H1 (cell line): ENCODE results near the gene RAD51B. TPM values are rescaled to one million over a fixed set of nuclear protein-coding genes. Genes with fewer than 3 reads are reported as not detected.

Source experiments
- CTCF ChIA-PET: fragments of 300-600 bp; sonication (Branson Sonifier 250); formaldehyde crosslinking; loops from one replicate; lab custom pipeline; 2021; ENCODE audit not compliant: partially characterized antibody; lab: Charles Lee
- POLR2A ChIA-PET: fragments of 300-600 bp; sonication (Branson Sonifier 250); formaldehyde crosslinking; loops from one replicate; lab custom pipeline; 2021; ENCODE audit warnings: inconsistent platforms; ENCODE audit not compliant: partially characterized antibody; lab: Charles Lee
- DNase-seq, 2 experiments: peaks; one replicate each; pipeline versions ENCODE4 v3.0.0 to v3.0.0-alpha.2; 2010 to 2022; ENCODE audit warnings: low spot score in 2 of 2, low read depth in 1 of 2, mixed read lengths in 1 of 2
- FAIRE-seq: peaks from 2 replicates; lab custom pipeline; 2011; peaks lifted over from hg19 to GRCh38; lab: Jason Lieb, UNC
- H2AFZ ChIP-seq: 2 replicates; pipeline ENCODE4 v1.8.1; 2012; ENCODE audit warnings: low read length, inconsistent platforms
- H2AK5ac ChIP-seq: 2 replicates; pipeline ENCODE4 v1.6.1; 2013; ENCODE audit warnings: low read depth, low read length
- H2BK120ac ChIP-seq: replicated peaks from 2 replicates; pipeline ENCODE3; 2013; ENCODE audit warnings: low read depth, low read length, inconsistent platforms
- H2BK12ac ChIP-seq: 2 replicates; pipeline ENCODE4 v1.6.1; 2013; ENCODE audit warnings: low read depth, low read length
- H2BK15ac ChIP-seq: 2 replicates; pipeline ENCODE4 v1.6.1; 2013; ENCODE audit warnings: low read length
- H2BK20ac ChIP-seq: 2 replicates; pipeline ENCODE4 v1.6.1; 2013; ENCODE audit warnings: low read length
- H2BK5ac ChIP-seq: 2 replicates; pipeline ENCODE4 v1.6.1; 2013; ENCODE audit warnings: low read depth, low read length
- H3K14ac ChIP-seq: 2 replicates; pipeline ENCODE4 v1.6.1; 2013; ENCODE audit warnings: inconsistent platforms; ENCODE audit not compliant: insufficient read length
- H3K18ac ChIP-seq: 2 replicates; pipeline ENCODE4 v1.6.1; 2013; ENCODE audit warnings: low read length; ENCODE audit errors: extremely low read depth
- H3K23ac ChIP-seq: 2 replicates; pipeline ENCODE4 v1.6.1; 2013; ENCODE audit warnings: inconsistent platforms; ENCODE audit not compliant: insufficient read length
- H3K23me2 ChIP-seq: 2 replicates; pipeline ENCODE4 v1.6.1; 2013; ENCODE audit warnings: low read depth, low read length
- H3K27ac ChIP-seq: 2 replicates; pipeline ENCODE4 v1.6.1; 2011; ENCODE audit warnings: low read depth, low read length, inconsistent platforms
- H3K27me3 ChIP-seq, 4 experiments: replicated peaks in 1 of 4; 1 replicate in 1 of 4; 2 replicates in 3 of 4; pipeline versions ENCODE4 v1.6.1 to v1.8.1; 2011 to 2013; ENCODE audit warnings: low read length in 3 of 4, mild to moderate bottlenecking in 3 of 4, inconsistent platforms in 2 of 4, mixed read lengths in 2 of 4, moderate library complexity in 1 of 4; ENCODE audit not compliant: control insufficient read depth in 3 of 4, insufficient read depth in 3 of 4; ENCODE audit errors: extremely low read depth in 1 of 4
- H3K36me3 ChIP-seq, 4 experiments: 2 replicates each; pipeline versions ENCODE4 v1.6.1 to v1.8.1; 2011 to 2013; ENCODE audit warnings: mild to moderate bottlenecking in 4 of 4, low read length in 3 of 4, moderate library complexity in 2 of 4, control low read depth in 1 of 4, inconsistent platforms in 1 of 4; ENCODE audit not compliant: insufficient read depth in 4 of 4, control insufficient read depth in 2 of 4
- H3K4ac ChIP-seq: replicated peaks from 2 replicates; pipeline ENCODE3; 2013; ENCODE audit warnings: low read length, low read depth, mixed read lengths, inconsistent platforms; ENCODE audit not compliant: insufficient read length
- H3K4me1 ChIP-seq, 4 experiments: replicated peaks in 1 of 4; 1 replicate in 1 of 4; 2 replicates in 3 of 4; pipeline versions ENCODE4 v1.6.1 to v1.8.1; 2011 to 2013; ENCODE audit warnings: low read length in 3 of 4, inconsistent platforms in 2 of 4, mixed read lengths in 1 of 4; ENCODE audit not compliant: insufficient read depth in 4 of 4, control insufficient read depth in 3 of 4
- H3K4me2 ChIP-seq, 2 experiments: 2 replicates each; pipeline versions ENCODE4 v1.6.1 to v1.8.1; 2011 to 2013; ENCODE audit warnings: low read depth in 2 of 2, low read length in 2 of 2, control low read depth in 1 of 2, inconsistent platforms in 1 of 2, mild to moderate bottlenecking in 1 of 2; ENCODE audit not compliant: insufficient read depth in 1 of 2
- H3K4me3 ChIP-seq, 4 experiments: fragments of 200-600, 300-600 bp in 1 of 4; sonication (generic), shearing (Covaris generic), sonication (Bioruptor Twin) in 1 of 4; 2 replicates each; pipeline versions ENCODE4 v1.5.1 to v1.8.1; 2011 to 2016; ENCODE audit warnings: low read length in 4 of 4, low read depth in 3 of 4, control low read depth in 2 of 4, inconsistent platforms in 2 of 4, mild to moderate bottlenecking in 2 of 4, mixed read lengths in 1 of 4, moderate library complexity in 1 of 4; ENCODE audit not compliant: insufficient read depth in 2 of 4; ENCODE audit errors: extremely low read depth in 1 of 4
- H3K56ac ChIP-seq: replicated peaks from 2 replicates; pipeline ENCODE3; 2013; ENCODE audit warnings: low read depth, mild to moderate bottlenecking, mixed read lengths, low read length, inconsistent platforms; ENCODE audit not compliant: insufficient read length
- H3K79me1 ChIP-seq: 2 replicates; pipeline ENCODE4 v1.6.1; 2013; ENCODE audit warnings: low read depth, low read length, control low read depth
- H3K79me2 ChIP-seq, 2 experiments: 2 replicates each; pipeline versions ENCODE4 v1.6.1 to v1.8.1; 2012 to 2013; ENCODE audit warnings: low read length in 2 of 2, mild to moderate bottlenecking in 2 of 2, inconsistent platforms in 1 of 2; ENCODE audit not compliant: insufficient read depth in 2 of 2, control insufficient read depth in 1 of 2
- H3K9ac ChIP-seq, 4 experiments: replicated peaks in 1 of 4; 1 replicate in 1 of 4; 2 replicates in 3 of 4; pipeline versions ENCODE4 v1.6.1 to v1.8.1; 2011 to 2013; ENCODE audit warnings: low read depth in 3 of 4, low read length in 3 of 4, control low read depth in 2 of 4, mild to moderate bottlenecking in 2 of 4, moderate library complexity in 2 of 4, inconsistent platforms in 1 of 4; ENCODE audit errors: extremely low read depth in 1 of 4
- H3K9me3 ChIP-seq, 2 experiments: 2 replicates each; pipeline versions ENCODE4 v1.6.1 to v1.8.1; 2012 to 2013; ENCODE audit warnings: mild to moderate bottlenecking in 2 of 2, moderate library complexity in 2 of 2, control low read depth in 1 of 2, inconsistent platforms in 1 of 2, low read depth in 1 of 2, low read length in 1 of 2, mixed read lengths in 1 of 2; ENCODE audit not compliant: insufficient read depth in 2 of 2
- H4K20me1 ChIP-seq, 2 experiments: replicated peaks in 1 of 2; 2 replicates each; pipeline versions ENCODE3 to v1.8.1; 2011 to 2013; ENCODE audit warnings: inconsistent platforms in 2 of 2, low read length in 2 of 2, mild to moderate bottlenecking in 1 of 2; ENCODE audit not compliant: insufficient read depth in 2 of 2, control insufficient read depth in 1 of 2
- H4K5ac ChIP-seq: 2 replicates; pipeline ENCODE4 v1.6.1; 2013; ENCODE audit warnings: low read length, low read depth, mixed read lengths, inconsistent platforms; ENCODE audit not compliant: insufficient read length
- H4K8ac ChIP-seq: 2 replicates; pipeline ENCODE4 v1.8.0; 2013; ENCODE audit warnings: mild to moderate bottlenecking, moderate library complexity, low read length, inconsistent platforms; ENCODE audit not compliant: insufficient read depth; ENCODE audit errors: extremely low read depth
- H4K91ac ChIP-seq: replicated peaks from 2 replicates; pipeline ENCODE3; 2013; ENCODE audit warnings: low read length, mixed read lengths, inconsistent platforms; ENCODE audit not compliant: insufficient read length
- BCL11A ChIP-seq, 2 experiments: IDR thresholded peaks; one replicate each; pipeline ENCODE4 v1.6.1; 2011; ENCODE audit warnings: low read depth in 2 of 2, low read length in 2 of 2, mild to moderate bottlenecking in 2 of 2
- BRCA1 ChIP-seq: IDR thresholded peaks from 2 replicates; pipeline ENCODE4 v1.6.1; 2012; ENCODE audit warnings: low read depth, low read length, improper control_type of control experiment
- CHD1 ChIP-seq: IDR thresholded peaks from 2 replicates; pipeline ENCODE4 v1.6.1; 2012; ENCODE audit warnings: low read depth, low read length, improper control_type of control experiment
- CREB1 ChIP-seq: IDR thresholded peaks from 2 replicates; pipeline ENCODE4 v1.6.1; 2012; ENCODE audit warnings: inconsistent platforms
- JUND ChIP-seq: IDR thresholded peaks from 2 replicates; pipeline ENCODE4 v1.6.1; 2011; ENCODE audit warnings: mild to moderate bottlenecking, improper control_type of control experiment, low read length
- RAD21 ChIP-seq, 2 experiments: IDR thresholded peaks in 1 of 2; conservative IDR thresholded peaks in 1 of 2; 2 replicates each; pipeline ENCODE4 v1.6.1; 2011; ENCODE audit warnings: low read depth in 2 of 2, low read length in 2 of 2, improper control_type of control experiment in 1 of 2, inconsistent platforms in 1 of 2, mild to moderate bottlenecking in 1 of 2, moderate library complexity in 1 of 2
- RBBP5 ChIP-seq: IDR thresholded peaks from 2 replicates; pipeline ENCODE4 v1.7.1; 2012; ENCODE audit warnings: low read depth, mild to moderate bottlenecking, inconsistent platforms, low read length, moderate library complexity, borderline replicate concordance
- SIN3A ChIP-seq, 2 experiments: IDR thresholded peaks in 1 of 2; conservative IDR thresholded peaks in 1 of 2; 2 replicates each; pipeline ENCODE4 v1.6.1; 2011 to 2012; ENCODE audit warnings: low read length in 2 of 2, improper control_type of control experiment in 1 of 2, low read depth in 1 of 2, mild to moderate bottlenecking in 1 of 2
- SRF ChIP-seq: IDR thresholded peaks from 2 replicates; pipeline ENCODE4 v1.6.1; 2011; ENCODE audit warnings: mild to moderate bottlenecking, low read depth, low read length, moderate library complexity
- TAF1 ChIP-seq: IDR thresholded peaks from 2 replicates; pipeline ENCODE4 v1.6.1; 2011; ENCODE audit warnings: mild to moderate bottlenecking, low read depth, low read length
- YY1 ChIP-seq: IDR thresholded peaks from 2 replicates; pipeline ENCODE4 v1.6.1; 2011; ENCODE audit warnings: low read depth, mild to moderate bottlenecking, low read length
- WGBS, 2 experiments: shearing (Covaris generic) in 1 of 2; methylation state at CpG; one replicate each; pipeline versions ENCODE4 v1.1.6 to v1.1.7; 2013 to 2015; ENCODE audit warnings: low lambda C conversion rate in 2 of 2, mixed read lengths in 2 of 2, inconsistent platforms in 1 of 2, low coverage in 1 of 2, missing lambda C conversion rate in 1 of 2; ENCODE audit not compliant: insufficient replicate concordance in 2 of 2, insufficient coverage in 1 of 2, insufficient read length in 1 of 2; ENCODE audit errors: extremely low coverage in 1 of 2, missing lambda C conversion rate in 1 of 2; 5-methylcytosine and 5-hydroxymethylcytosine counted together
- polyA plus RNA-seq, 7 experiments: library from polyadenylated mRNA; depleted of rRNA in 3 of 7; stranded (reverse) in 5 of 7; unstranded in 2 of 7; fragments of >200 nt in 5 of 7; fragments of 200-250 nt in 2 of 7; gene quantifications; 1 replicate in 5 of 7; 2 replicates in 1 of 7; 4 replicates in 1 of 7; pipeline versions ENCODE4 v1.2.1 to v1.2.3, GENCODE V29; 2011 to 2013; ENCODE audit warnings: missing spikeins in 2 of 7, mixed read lengths in 2 of 7
- total RNA-seq: library from RNA; stranded (reverse); fragmentation: NEBNext Ultra II Directional; extraction: Animal tissue kit (Norgen Biotek cat#: 25700); gene quantifications from 2 replicates; pipeline ENCODE4 v1.2.1, GENCODE V29; 2021

Gene RAD51B
- total and polyA plus RNA-seq, 2 of the 8 experiments (the other 6 are each of a cell fraction or from before 2014, with no cell fraction given): 3.9 to 14.9 TPM

- Histone ChIP-seq H3K27me3 (no peaks in the 10 kb centered on the region), H2AFZ (no peak overlapping the region), H2BK5ac (no peak overlapping the region), H3K36me3 (no peaks in the 10 kb centered on the region), H3K9ac (no peak overlapping the region), H3K23me2 (no peaks in the 10 kb centered on the region), H3K27ac (no peak overlapping the region), H2BK20ac (no peak overlapping the region), H3K18ac (no peak overlapping the region), H3K79me1 (no peaks in the 10 kb centered on the region), H2AK5ac (no peak overlapping the region), H2BK12ac (no peak overlapping the region), H2BK15ac (no peak overlapping the region), H4K5ac (no peak overlapping the region), H3K4ac (no peak overlapping the region), H3K9me3 (no peaks in the 10 kb centered on the region), H3K4me2 (no peak overlapping the region), H3K4me1 (peaks cover 0 to 13% (median 2%) of the 10 kb centered on the region in 4 experiments; a peak in 6 of 7 replicates), H3K79me2 (no peaks in the 10 kb centered on the region), H2BK120ac (no peak overlapping the region), H4K91ac (no peak overlapping the region), H3K56ac (no peak overlapping the region), H3K14ac (no peak overlapping the region), H3K4me3 (no peak overlapping the region), H3K23ac (no peak overlapping the region), H4K20me1 (no peaks in the 10 kb centered on the region), H4K8ac (no peak overlapping the region)
- DNase-seq (no peak), FAIRE-seq (no peak)
- 88% methylated on average over 5 of the region's 5 CpGs; no CpG with 5 or more reads in 1 of the 2 experiments for WGBS, 2 experiments
- POLR2A ChIA-PET: no interaction called here
- CTCF ChIA-PET: no interaction called here
- TF ChIP-seq RBBP5: no peak
- TF ChIP-seq BCL11A (IDR thresholded peaks at IDR 0.05; ENCODE audit: low read depth in 2 of 2, low read length in 2 of 2): no peak
- no peak for TF ChIP-seq SIN3A (conservative IDR thresholded peaks at IDR 0.05 in 1 of 2, IDR thresholded peaks at IDR 0.05 in 1 of 2; ENCODE audit: low read depth in 1 of 2, low read length in 2 of 2)
- no peak for TF ChIP-seq JUND
- TF ChIP-seq YY1: no peak
- TF ChIP-seq TAF1: no peak
- TF ChIP-seq CHD1: no peak
- no peak for TF ChIP-seq SRF
- no peak for TF ChIP-seq CREB1
- no peak for TF ChIP-seq BRCA1
- no peak for TF ChIP-seq RAD21 (IDR thresholded peaks at IDR 0.05 in 1 of 2, conservative IDR thresholded peaks at IDR 0.05 in 1 of 2; ENCODE audit: low read depth in 2 of 2, low read length in 2 of 2)
- TF ChIP-seq, all 59 proteins: peak for 0
Observed at GRCh38 chr14:68081489-68081888, 261.9 kb downstream of the RAD51B start.
